OCI-LY3 (cell line): Measurements from ENCODE around the gene TNS3.

ENCODE experiments used
- EZH2phosphoT487 ChIP-seq: fragments of 200-600 bp; shearing (Covaris generic); IDR thresholded peaks from 2 replicates; pipeline ENCODE4 v1.6.1; 2018; ENCODE audit warnings: antibody characterized with exemption, mixed run types, low read depth
- TF ChIP-seq, protein P1 (sequence below): fragments of 200-600, 300-600 bp; sonication (generic); IDR thresholded peaks from 2 replicates; pipeline ENCODE4 v1.5.1; 2014; ENCODE audit warnings: antibody characterized with exemption, low read length, low read depth

DNA sequence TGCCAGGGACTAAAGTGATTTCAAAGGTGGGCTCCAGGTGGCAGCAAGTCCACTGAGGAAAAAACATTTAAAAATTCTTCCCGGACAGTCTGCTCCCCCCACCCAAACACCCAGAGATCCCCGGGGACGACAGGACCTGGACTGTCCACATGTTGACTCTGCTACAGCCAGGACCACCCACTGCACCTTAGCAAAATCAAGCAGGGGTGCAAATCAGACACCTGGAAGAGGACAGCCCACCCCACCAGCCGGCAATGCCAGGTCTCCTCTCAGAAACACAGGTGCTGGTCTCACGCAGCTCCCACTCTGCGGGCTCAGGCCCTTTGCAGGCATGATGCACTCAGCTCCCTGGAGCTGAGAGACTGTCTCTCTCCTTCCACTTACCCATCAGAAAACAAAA, 251.9 kb downstream of the TNS3 start:
- TF ChIP-seq, protein P1, sequence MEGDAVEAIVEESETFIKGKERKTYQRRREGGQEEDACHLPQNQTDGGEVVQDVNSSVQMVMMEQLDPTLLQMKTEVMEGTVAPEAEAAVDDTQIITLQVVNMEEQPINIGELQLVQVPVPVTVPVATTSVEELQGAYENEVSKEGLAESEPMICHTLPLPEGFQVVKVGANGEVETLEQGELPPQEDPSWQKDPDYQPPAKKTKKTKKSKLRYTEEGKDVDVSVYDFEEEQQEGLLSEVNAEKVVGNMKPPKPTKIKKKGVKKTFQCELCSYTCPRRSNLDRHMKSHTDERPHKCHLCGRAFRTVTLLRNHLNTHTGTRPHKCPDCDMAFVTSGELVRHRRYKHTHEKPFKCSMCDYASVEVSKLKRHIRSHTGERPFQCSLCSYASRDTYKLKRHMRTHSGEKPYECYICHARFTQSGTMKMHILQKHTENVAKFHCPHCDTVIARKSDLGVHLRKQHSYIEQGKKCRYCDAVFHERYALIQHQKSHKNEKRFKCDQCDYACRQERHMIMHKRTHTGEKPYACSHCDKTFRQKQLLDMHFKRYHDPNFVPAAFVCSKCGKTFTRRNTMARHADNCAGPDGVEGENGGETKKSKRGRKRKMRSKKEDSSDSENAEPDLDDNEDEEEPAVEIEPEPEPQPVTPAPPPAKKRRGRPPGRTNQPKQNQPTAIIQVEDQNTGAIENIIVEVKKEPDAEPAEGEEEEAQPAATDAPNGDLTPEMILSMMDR: no peak
- no peak for TF ChIP-seq EZH2phosphoT487
